Esophagus muscularis mucosa (tissue), 4 donors: Measurements from ENCODE around the gene GABPB1. TPM values are rescaled to one million over a fixed set of nuclear protein-coding genes. Genes with fewer than 3 reads are reported as not detected.

Experiments used
- DNase-seq: peaks from one replicate; pipeline ENCODE4 v3.0.0-alpha.2; 2017; ENCODE audit errors: extremely low spot score
- H3K27ac ChIP-seq, 4 donors: fragments of 200-600 bp; sonication (generic); replicated peaks in 1 of 4; 1 replicate in 3 of 4; 2 replicates in 1 of 4; pipeline ENCODE4 v1.5.1; 2016 to 2019; ENCODE audit warnings: mild to moderate bottlenecking in 1 of 4
- H3K27me3 ChIP-seq, 4 donors: fragments of 200-600 bp; sonication (generic); one replicate each; pipeline versions ENCODE4 v1.5.1 to v1.6.0; 2016 to 2019
- H3K36me3 ChIP-seq, 4 donors: fragments of 200-600 bp; sonication (generic); one replicate each; pipeline ENCODE4 v1.5.1; 2016 to 2019
- H3K4me1 ChIP-seq, 4 donors: fragments of 200-600 bp; sonication (generic); one replicate each; pipeline ENCODE4 v1.5.1; 2016 to 2019
- H3K4me3 ChIP-seq, 4 donors: fragments of 200-600 bp; sonication (generic); 1 replicate in 2 of 4; 2 replicates in 2 of 4; pipeline ENCODE4 v1.5.1; 2016 to 2019; ENCODE audit warnings: mild to moderate bottlenecking in 4 of 4, moderate library complexity in 1 of 4
- H3K9me3 ChIP-seq, 4 donors: fragments of 200-600 bp; sonication (generic); 1 replicate in 3 of 4; 2 replicates in 1 of 4; pipeline ENCODE4 v1.5.1; 2016 to 2019
- EP300 ChIP-seq: sonication (generic); formaldehyde crosslinking; IDR thresholded peaks from one replicate; pipeline ENCODE4 v1.6.1; 2017; ENCODE audit warnings: antibody characterized with exemption
- POLR2A ChIP-seq: fragments of 450-650 bp; IDR thresholded peaks from one replicate; pipeline ENCODE4 v1.6.1; 2017; ENCODE audit warnings: antibody characterized with exemption, moderate library complexity, mild to moderate bottlenecking, low read depth
- POLR2AphosphoS5 ChIP-seq, 2 donors: sonication (generic); formaldehyde crosslinking; IDR thresholded peaks; one replicate each; pipeline ENCODE4 v1.6.1; 2017; ENCODE audit warnings: antibody characterized with exemption in 2 of 2
- WGBS: methylation state at CpG from one replicate; pipeline ENCODE4 v1.1.5; 2018; 5-methylcytosine and 5-hydroxymethylcytosine counted together
- intact Hi-C: fragments of 100-400 bp; cut with DNase I; formaldehyde crosslinking; loops from one replicate; pipeline ENCODE4 v1.15.1; 2023
- total RNA-seq, 4 donors: library from RNA; depleted of rRNA; stranded (reverse); fragments of >200 nt; gene quantifications; one replicate each; pipeline versions ENCODE4 v1.1.0 to v1.2.1, GENCODE V29; 2016
- TF ChIP-seq, protein P1 (sequence below), 3 experiments: fragments of 200-600 bp in 2 of 3; fragments of 450-650 bp in 1 of 3; sonication (generic) in 2 of 3; IDR thresholded peaks; one replicate each; pipeline ENCODE4 v1.5.1; 2017 to 2019; ENCODE audit warnings: antibody characterized with exemption in 3 of 3, mild to moderate bottlenecking in 2 of 3, moderate library complexity in 1 of 3

GABPB1 gene
- total RNA-seq, 4 donors from 2014 or later, result 13.2 to 23.5 (median 15.4) TPM

DNA sequence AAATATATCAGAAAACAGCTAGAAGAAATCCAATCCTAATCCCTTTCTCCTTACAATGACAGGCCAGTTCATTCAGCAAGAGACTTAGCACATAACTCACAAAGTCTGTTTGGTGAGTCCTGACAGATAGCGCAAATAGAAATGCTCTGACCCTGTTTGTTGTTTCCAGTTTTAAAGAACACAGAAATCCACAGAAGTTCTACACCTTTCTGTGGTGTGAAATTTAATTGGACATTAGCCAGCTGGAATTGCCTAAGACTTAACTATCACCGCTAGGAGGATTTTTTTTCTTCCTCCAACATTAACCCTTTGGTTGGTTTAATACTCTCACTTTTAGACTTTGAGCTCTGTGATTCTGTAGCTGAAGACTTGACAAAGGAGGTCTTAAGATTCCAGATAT is 120.2 kb downstream of the GABPB1 start:
- no peaks in the 10 kb centered on the region for H3K36me3 ChIP-seq
- no peak overlapping the region for H3K27ac ChIP-seq
- intact Hi-C loops, result no loop called here
- H3K27me3 ChIP-seq, result no peaks in the 10 kb centered on the region
- WGBS, result 31% methylated on average over 2 of the region's 2 CpGs
- H3K4me1 ChIP-seq, result no peaks in the 10 kb centered on the region
- H3K9me3 ChIP-seq, result no peaks in the 10 kb centered on the region
- no peak overlapping the region for H3K4me3 ChIP-seq
- no peak for DNase-seq
- TF ChIP-seq POLR2A (no peak), EP300 (no peak), POLR2AphosphoS5 (IDR thresholded peaks at IDR 0.05) (no peak)
- TF ChIP-seq, protein P1, sequence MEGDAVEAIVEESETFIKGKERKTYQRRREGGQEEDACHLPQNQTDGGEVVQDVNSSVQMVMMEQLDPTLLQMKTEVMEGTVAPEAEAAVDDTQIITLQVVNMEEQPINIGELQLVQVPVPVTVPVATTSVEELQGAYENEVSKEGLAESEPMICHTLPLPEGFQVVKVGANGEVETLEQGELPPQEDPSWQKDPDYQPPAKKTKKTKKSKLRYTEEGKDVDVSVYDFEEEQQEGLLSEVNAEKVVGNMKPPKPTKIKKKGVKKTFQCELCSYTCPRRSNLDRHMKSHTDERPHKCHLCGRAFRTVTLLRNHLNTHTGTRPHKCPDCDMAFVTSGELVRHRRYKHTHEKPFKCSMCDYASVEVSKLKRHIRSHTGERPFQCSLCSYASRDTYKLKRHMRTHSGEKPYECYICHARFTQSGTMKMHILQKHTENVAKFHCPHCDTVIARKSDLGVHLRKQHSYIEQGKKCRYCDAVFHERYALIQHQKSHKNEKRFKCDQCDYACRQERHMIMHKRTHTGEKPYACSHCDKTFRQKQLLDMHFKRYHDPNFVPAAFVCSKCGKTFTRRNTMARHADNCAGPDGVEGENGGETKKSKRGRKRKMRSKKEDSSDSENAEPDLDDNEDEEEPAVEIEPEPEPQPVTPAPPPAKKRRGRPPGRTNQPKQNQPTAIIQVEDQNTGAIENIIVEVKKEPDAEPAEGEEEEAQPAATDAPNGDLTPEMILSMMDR (IDR thresholded peaks at IDR 0.05), result no peak

DNA sequence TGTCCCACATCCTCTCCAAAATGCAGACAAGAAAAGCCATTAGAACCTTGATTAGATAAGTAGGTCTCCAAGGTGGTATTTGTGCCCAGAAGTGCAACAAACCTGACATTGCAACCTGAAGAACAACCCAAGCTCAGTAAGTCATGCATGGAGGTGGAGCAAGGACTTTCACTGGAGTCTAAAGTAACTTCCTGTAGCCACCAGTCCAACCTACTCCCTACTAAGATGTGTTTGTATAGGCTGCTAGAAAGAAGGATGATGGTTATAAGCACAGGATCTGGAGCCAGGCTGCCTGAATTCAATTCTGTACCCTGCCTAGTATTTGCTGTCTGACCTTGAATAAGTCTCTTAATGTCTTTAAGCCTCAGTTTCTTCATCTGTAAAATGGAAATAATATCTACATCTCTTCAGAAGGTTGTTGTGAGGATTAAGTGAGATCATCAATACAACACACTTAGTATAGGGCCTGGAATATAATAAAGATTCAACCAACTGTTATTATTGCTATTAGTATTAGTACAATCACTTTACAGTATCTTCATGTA is 121.7 kb downstream of the GABPB1 start:
- TF ChIP-seq POLR2AphosphoS5 (IDR thresholded peaks at IDR 0.05) (no peak), EP300 (no peak), POLR2A (no peak)
- TF ChIP-seq, protein P1 (IDR thresholded peaks at IDR 0.05), result no peak
- Histone ChIP-seq H3K4me3 (no peak overlapping the region), H3K4me1 (no peaks in the 10 kb centered on the region), H3K36me3 (no peaks in the 10 kb centered on the region), H3K9me3 (no peaks in the 10 kb centered on the region), H3K27ac (no peak overlapping the region), H3K27me3 (no peaks in the 10 kb centered on the region)
- DNase-seq, result no peak
- intact Hi-C loops, result no loop called here

DNA sequence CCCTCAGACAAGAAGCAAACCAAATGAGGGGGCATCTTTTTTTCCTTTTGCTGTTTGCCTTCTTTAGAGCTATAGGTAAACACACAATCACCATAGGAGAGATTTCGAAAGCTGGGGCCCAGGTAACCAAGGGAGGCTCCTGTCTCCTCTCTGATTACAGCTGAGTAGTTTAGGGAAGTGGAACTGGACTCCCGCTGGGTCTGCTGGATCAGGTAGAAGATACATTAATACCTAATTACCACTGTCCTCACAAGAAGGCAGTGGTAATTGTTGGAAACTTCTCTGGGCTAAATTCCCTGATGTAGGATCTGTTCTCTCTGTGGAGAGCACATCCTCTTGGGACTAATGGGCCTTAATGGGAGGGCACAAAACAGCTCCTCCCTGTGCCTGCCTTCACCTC is 122.2 kb downstream of the GABPB1 start:
- 87% methylated on average over 2 of the region's 2 CpGs for WGBS
- intact Hi-C loops, result no loop called here
- Histone ChIP-seq H3K36me3 (no peaks in the 10 kb centered on the region), H3K9me3 (no peaks in the 10 kb centered on the region), H3K4me3 (no peak overlapping the region), H3K27me3 (no peaks in the 10 kb centered on the region), H3K27ac (no peak overlapping the region), H3K4me1 (no peaks in the 10 kb centered on the region)
- DNase-seq, result peak; percentile 89
- TF ChIP-seq POLR2AphosphoS5 (IDR thresholded peaks at IDR 0.05), result no peak
- TF ChIP-seq EP300, result no peak
- TF ChIP-seq POLR2A, result no peak
- TF ChIP-seq, protein P1 (IDR thresholded peaks at IDR 0.05), result no peak

DNA sequence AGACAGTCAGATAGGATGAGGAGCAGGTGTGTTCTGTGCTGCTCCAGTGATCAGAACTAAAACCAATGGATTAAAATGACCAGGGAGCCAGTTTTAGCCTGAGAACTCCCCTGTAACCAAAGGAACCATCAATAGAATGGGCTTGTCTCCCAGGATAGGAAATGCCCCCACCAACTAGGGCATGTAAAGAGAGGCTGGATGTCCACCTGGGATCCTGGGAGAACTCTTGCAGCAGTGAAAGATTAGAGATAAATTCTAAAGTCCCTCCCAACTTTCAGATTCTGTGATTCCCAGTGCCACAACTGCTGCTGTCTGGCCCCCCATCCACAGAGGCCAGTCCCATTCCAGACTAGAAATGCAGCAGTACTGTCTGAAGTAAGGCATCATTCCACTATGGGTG is 123.2 kb downstream of the GABPB1 start:
- H3K27me3 ChIP-seq, result no peaks in the 10 kb centered on the region
- no peak overlapping the region for H3K4me3 ChIP-seq
- H3K36me3 ChIP-seq, result no peaks in the 10 kb centered on the region
- no peaks in the 10 kb centered on the region for H3K4me1 ChIP-seq
- peak; percentile 74 for DNase-seq
- no peaks in the 10 kb centered on the region for H3K9me3 ChIP-seq
- intact Hi-C loops, result no loop called here
- TF ChIP-seq, protein P1 (IDR thresholded peaks at IDR 0.05), result no peak
- TF ChIP-seq POLR2AphosphoS5 (IDR thresholded peaks at IDR 0.05) (no peak), EP300 (no peak), POLR2A (no peak)
- no peak overlapping the region for H3K27ac ChIP-seq

DNA sequence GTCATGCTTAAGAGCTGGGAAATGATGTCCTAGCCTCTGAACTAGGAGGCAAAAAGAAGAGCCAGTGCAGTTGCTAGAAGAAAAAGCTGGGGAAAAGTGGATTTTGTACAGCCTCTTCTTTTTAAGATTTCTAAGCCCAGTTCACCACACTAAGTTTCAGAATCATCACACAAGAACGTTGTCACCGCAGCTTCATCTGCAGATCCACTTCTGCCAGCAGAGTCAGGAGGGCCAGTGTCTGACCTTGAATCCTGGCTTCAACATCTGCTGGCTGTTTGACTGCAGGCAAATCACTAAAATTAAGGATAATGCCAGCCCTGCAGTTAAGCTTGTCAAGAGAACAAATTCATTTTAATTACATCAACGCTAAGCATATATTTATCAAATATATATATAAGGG is 125.7 kb downstream of the GABPB1 start:
- TF ChIP-seq EP300 (no peak), POLR2AphosphoS5 (IDR thresholded peaks at IDR 0.05) (no peak)
- TF ChIP-seq, protein P1 (IDR thresholded peaks at IDR 0.05), result no peak
- peak; percentile 60 for DNase-seq
- intact Hi-C loops, result no loop called here
- WGBS, result 77% methylated on average over 3 of the region's 3 CpGs
- no peaks in the 10 kb centered on the region for H3K27me3 ChIP-seq
- H3K27ac ChIP-seq, result no peak overlapping the region
- no peaks in the 10 kb centered on the region for H3K36me3 ChIP-seq
- no peaks in the 10 kb centered on the region for H3K4me1 ChIP-seq
- H3K9me3 ChIP-seq, result no peaks in the 10 kb centered on the region
- no peak overlapping the region for H3K4me3 ChIP-seq
